NOMO-1 treated with DMSO at 0.1 percent for 48 hours (cell line): Measurements from ENCODE around the gene RIN3.
A peak's percentile ranks its signal among the peaks of the same experiment; 100 is the strongest.

Experiments used
- DNase-seq: peaks from one replicate; lab custom pipeline; 2025; ENCODE audit not compliant: unreplicated experiment; lab: John Stamatoyannopoulos, UW

RIN3 gene

DNA sequence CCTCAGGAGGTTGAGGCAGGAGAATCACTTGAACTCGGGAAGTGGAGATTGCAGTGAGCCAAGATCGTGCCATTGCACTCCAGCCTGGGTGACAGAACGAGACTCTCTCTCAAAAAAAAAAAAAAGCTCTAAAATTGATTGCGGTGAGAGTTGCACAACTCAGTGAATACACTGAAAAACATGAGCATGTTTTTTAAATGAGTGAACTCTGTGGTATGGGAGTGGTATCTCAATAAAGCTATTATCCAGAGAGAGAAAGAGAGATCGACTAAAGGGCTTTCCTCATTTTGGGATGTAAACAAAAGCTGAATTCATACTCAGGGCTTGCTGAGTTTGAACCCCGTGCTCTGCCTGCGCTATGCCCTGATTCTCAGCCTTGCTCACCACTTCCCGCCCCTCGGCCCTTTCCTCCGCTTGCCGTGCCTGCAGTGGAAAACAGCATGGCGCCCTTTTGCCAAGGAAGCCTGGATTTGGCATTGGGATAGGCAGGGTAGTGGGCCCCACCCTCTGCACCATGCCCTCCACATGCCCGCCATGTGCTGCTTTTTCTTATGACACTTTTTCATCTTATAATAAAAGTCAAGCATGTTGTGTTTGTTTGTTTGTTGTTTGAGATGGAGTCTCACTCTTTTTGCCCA is 132.4 kb downstream of the RIN3 start:
- DNase-seq, result peak; percentile 76

DNA sequence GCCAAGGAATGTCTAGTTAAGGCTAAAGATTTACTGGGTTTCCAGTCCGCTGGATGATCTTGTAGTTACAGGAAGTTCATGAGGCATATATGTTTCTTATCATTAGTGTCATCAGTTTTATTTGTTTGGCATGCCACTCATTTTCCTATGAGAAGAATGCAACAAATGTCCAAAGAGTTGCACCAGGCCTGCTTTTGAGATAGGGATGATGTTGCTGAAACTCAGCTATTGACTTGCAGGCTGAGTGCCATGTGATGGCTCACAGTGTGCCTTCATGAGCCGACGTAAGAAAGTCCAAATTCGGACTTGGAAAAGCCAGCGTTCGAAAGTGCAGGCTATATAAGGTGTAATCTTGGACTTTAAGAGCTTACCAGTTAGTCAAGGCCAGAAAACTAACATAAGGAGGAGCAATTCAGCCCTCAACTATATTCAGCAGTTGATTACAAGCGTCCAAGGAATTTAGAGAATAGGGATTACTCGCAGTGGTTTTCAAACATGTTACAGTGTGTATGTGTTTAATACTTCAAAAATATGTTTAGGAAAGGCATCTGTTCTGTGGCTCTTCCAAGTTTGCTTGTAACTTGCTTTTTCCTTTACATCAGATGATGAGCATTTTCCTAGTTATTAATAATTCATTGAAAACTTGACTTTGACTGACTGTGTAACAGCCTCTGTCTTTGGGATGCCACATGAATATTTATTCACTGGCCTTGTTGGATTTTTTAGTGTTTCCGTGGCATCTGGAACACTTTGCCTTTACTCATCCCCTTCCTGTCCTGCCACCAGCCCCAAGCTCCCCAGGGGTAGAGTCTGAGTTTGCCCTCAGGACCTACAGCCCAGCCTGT is 133.6 kb downstream of the RIN3 start:
- DNase-seq, result no peak

DNA sequence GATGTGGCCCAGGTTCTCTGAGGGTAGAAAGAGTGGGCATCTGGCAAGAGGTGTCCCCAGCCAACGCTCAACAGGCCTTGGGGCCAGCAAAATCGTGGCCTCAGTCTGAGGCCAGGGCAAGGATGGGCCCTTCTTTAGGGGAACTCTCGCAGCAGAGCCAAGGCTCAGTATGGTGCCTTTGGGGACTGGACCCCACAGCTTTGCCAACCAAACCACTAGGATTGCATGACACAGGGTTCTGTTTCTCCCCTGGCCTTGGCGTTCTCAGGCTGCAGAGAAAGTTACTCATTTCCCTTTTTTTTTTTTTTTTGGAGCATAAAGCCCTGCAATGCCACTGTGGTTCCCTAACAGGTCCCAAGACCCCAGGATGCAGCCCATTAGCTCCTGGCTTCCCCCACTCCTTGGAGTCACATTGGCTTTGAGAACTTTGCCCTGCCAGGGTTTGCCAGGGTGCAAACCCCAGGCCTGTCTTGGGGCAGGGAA is 134.3 kb downstream of the RIN3 start:
- peak; percentile 75 for DNase-seq

DNA sequence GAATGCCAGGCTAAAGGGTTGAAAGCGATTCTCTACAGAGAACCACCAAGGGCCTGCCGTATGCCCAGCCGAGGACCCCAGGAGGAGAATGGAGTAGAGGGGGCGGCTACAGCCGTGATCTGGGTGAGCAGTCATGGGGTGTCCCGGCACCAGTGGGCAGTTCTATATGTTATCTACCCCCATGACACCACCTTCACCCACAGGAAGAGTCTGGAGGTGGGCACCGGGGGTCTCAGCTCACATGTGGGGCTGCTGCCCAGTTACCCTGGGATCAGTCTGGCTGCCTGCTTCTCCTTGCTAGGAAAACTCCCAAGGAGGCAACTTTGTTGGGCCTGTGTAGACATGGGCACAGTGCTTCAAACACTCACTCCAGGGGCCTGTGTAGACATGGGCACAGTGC is 135.5 kb downstream of the RIN3 start:
- DNase-seq, result no peak

DNA sequence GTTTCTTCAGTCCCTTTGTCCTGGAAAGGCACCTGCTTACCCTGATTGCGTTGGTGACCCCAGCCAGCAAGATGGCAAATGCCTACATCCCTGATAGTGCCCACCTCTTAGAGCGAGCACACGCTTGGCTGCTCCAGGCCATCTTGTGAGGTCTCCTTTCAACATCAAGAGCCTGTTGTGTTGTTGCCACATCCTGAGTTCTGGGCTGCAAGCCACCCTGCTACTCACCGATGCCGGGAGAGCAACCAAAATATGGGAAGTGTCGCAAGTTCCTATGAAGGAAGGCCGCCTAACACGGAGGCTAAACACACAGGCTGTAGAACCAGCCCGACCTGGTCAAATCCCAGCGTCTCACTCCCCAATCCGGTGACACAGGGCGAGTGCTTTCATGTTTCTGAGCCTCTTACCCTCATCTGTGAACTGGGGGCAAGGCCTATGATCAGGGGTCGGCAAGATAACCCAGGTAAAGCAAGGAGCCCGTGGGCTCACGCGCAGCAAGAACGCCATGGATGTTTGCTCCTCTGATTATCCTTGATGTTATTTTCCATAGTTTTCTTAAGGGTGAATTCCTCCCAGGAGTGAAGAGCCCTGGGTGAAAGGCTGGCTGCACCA is 136.5 kb downstream of the RIN3 start:
- DNase-seq, result peak; percentile 97

DNA sequence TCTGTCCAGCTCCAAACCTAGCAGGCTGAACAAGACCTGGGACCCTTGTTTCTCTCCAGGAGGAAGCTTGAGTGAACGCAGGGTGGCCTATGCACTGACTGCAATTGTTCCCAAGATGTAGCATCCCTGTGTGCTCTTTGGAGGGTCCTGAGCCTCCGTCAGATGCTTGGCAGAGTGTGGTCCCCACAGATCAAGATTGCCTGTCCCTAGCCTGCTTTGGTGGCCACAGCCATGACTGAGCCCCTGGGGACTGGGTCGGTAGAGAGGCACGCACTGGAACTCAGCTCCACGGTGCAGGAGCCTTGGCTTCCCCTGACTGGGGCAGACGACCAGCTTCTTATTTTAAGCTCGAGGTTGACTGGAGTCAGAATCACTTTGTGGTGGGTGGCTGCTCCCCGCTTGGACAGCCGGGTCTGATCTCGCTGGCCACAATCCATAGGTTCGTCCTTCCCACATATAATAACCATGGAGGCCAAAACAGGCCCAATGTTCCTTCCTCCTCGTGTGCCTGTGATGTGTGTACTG is 137.1 kb downstream of the RIN3 start:
- DNase-seq, result no peak

DNA sequence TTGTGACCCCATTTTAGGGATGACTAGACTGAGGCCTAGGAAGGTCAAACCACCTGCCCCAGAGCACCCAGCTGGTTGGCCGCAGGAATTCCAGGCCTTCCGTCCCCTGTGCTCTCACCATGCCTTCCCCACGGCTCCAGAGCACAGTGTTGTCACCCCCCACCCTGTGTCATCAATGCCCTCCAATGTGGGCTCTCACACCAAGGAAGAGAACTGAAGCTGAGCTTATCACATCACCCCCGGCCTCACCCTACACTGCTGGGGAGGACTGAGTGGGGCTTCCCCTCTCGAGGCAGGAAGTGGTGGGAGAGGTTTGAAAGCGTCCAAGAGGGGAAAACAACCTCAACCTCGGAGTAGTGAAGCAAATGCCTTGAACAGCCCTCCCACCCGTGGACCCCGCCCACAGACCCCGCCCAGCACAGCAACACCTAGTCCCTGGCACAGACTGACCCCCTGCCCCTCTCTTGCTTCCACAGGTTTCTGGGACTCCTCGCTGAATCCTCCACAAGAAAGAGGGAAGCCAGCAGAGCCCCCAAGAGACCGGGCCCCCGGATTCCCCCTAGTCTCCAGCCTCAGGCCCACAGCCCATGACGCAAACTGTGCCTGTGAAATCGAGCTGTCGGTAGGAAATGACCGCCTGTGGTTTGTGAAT is 137.7 kb downstream of the RIN3 start:
- DNase-seq, result peak; percentile 88

DNA sequence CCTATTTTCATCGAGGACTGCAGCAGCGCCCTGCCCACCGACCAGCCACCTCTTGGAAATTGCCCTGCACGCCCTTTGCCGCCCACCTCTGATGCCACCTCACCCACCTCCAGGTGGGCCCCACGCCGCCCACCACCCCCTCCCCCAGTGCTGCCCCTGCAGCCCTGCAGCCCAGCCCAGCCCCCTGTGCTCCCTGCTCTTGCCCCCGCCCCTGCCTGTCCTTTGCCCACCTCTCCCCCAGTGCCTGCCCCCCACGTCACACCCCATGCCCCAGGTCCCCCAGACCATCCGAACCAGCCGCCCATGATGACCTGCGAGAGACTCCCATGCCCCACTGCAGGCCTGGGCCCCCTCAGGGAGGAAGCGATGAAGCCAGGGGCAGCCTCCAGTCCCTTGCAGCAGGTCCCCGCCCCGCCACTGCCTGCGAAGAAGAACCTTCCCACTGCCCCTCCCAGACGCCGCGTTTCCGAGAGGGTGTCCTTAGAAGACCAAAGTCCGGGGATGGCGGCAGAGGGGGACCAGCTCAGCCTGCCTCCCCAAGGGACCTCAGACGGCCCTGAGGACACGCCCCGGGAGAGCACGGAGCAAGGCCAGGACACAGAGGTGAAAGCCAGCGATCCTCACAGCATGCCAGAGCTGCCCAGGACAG is 138.3 kb downstream of the RIN3 start:
- peak; percentile 81 for DNase-seq

DNA sequence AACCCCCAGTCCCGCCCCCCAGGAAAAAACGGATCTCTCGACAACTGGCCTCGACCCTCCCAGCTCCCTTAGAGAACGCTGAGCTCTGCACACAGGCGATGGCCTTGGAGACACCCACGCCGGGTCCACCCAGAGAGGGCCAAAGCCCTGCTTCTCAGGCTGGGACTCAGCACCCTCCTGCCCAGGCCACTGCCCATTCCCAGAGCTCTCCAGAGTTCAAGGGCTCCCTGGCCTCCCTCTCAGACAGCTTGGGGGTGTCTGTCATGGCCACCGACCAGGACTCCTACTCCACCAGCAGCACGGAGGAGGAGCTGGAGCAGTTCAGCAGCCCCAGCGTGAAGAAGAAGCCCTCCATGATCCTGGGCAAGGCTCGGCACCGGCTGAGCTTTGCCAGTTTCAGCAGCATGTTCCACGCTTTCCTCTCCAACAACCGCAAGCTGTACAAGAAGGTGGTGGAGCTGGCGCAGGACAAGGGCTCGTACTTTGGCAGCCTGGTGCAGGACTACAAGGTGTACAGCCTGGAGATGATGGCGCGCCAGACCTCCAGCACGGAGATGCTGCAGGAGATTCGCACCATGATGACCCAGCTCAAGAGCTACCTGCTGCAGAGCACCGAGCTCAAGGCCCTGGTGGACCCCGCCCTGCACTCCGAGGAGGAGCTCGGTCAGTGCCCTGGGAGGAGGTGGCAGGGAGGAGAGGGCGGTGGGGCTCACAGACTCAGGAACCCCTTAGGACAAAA is 139.0 kb downstream of the RIN3 start:
- no peak for DNase-seq

DNA sequence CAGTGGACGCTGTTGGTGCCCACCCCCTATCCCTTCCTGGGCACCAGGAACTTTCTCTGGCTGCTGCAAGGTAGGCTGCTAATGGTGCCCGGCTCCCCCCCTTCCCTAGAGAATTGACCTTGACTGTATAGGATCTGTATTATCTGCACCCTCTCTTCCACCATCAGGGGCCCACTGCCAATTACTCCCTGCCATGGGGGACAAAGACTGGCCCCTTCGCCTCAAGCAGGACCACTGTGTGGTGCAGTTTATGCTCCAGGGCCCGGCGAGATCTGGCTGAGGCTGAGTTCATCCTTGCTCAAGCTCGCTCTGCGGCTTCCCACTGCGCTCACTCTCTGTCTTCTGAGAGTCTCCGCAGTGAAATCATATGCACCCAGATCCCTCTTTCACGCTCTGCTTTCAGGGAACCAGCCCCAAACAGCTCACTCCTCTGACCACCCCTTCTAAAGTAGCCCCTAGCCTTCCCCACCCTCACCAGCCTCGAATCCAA is 139.6 kb downstream of the RIN3 start:
- DNase-seq, result peak; percentile 18

DNA sequence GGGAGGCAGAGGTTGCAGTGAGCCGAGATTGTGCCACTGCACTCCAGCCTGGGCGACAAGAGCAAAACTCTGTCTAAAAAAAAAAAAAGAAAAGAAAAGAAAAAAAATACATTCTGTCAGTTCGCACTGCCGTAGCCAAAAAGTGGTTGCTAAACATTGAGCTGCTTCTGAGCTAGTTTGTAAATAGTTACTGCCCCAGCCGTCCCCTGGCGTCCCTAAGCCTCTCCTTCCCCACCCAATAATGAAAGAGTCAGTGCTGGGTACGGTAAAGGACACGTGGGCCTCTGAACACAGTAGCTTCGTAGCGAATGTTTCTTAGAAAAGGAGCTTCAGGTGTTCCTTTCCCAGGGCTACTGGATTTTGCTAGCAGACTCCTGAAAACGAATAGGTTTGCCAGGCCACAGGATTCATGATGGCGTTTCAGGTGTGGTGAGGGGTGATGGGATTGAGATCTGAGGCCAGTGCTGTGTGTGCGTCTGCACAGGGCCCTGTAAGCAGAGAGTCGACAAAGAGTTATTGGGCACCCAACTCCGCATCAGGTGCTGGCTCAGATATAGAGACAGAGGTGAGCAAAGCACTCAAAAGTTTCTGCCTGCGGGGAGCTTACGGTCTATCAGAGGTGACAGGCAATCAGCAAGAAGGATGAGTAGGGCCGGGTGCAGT is 140.8 kb downstream of the RIN3 start:
- DNase-seq, result no peak

DNA sequence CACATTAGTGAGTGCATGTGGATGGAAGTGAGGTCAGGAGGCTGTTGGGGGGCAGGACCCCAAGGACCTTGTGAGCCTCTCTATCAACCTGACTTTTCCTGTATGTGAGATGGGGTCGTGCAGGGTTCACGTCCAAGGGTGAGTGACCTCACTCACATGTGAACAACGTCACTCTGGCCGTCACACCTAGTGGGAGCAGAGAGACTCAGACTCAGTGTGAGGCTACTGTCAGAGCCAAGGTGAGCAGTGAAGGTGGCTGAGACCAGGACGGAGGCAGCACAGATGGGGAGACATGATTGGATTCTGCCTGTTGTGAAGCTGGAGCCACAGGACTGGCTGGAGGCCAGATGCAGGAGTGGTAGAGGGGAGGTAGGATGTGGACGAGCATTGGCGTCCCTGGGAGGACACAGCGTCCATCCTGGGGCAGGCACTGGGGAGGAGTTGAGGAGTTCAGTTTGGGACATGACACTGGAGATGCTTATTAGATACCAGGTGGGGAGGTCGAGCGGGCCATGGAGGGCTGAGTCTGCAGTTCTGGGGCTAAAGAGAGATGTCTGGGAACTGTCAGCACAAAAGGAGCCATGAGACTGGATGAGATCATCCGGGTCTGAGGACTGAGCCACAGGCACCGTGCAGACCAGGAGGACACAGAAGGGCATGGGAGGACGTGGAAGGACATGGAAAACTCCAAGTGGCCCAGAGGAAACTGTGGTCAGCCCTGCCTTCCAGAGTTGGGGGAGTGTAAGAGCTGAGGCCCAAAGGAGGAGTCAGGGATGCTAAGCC is 142.0 kb downstream of the RIN3 start:
- no peak for DNase-seq

DNA sequence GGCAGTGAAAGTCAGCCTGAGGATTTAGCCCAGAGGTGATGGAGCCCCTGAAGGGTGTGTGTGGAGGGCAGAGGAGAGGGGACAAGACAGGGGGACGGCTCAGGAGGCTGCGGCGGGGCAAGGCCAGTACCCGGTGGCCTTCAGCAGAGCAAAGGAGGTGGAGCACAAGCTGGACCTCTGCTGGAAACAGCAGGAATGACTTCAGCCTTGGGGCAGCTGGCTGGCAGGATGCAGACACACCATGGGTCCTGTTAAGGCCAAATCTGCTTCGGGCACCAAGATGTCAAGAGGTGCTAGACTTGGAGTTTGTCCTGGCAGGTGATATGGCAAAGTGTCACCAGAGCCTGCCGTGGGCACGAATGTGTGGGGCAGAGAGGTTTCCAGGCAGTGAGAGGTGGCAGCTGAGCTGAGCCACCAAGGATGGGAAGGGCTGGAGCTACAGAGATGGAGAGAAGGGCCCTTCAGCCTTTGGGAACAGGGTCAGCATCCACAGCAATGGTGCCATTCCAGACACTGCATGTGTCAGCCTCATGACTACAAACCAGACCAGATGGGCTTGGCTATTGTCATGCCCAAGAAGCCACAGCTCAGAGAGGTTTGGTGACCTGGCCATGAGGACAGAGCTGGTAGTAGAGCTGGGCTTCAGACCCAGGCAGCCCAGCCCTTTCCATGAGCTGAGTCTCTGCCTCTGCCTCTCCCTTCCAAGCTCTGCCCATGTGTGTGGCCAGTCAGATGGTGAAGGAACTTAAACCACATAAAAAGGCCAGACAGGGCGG is 142.9 kb downstream of the RIN3 start:
- no peak for DNase-seq

DNA sequence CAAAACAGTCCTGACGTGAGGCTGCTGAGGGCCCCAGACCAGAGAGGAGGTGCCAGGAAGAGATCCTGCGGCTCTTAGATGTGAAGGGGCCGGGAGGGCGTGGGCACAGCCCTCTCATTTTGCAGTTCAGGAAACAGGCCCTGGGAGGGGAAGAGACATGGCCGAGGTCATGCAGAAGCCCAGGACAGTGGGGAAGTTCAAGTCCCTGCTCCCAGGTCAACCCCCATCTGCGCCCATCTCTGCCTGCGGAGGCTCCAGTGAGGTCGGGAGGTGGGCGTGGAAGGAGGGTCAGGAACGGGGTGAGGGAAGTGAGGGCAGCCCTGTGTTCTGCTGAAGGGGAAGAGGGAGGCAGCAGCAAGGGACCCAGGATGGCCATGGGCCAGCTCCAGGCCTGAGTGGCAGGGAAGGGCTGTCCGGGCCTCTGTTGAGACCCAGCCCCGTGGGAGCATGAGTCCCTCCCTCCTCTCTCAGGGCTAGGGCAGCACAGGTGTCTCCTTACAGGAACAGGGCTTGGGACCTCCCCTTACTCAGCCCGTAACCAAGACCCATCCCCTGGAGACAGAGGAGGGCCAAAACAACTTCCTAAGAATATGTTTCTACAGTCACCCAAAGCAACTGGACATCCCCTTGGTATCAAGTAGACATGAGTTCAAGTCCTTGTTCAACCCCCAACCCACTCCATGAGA is 144.0 kb downstream of the RIN3 start:
- no peak for DNase-seq

DNA sequence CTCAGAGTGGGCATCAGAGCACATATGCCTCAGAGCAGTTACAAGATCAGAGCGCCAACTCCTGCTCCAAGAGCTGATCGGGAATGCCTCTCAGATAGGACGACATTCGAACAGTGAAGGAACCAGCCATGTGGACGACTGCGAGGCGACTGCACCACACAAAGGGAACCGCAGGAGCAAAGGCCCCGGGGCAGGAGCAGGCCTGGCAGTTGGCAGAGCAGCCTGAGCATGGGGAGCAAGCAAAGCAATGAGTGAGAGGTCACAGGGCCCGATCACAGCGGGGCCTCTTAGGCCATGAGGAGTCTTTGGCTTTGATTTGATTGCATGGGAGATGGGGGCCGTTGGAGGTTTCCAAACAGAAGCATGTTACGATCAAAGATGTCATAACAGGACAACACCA is 144.6 kb downstream of the RIN3 start:
- DNase-seq, result no peak

DNA sequence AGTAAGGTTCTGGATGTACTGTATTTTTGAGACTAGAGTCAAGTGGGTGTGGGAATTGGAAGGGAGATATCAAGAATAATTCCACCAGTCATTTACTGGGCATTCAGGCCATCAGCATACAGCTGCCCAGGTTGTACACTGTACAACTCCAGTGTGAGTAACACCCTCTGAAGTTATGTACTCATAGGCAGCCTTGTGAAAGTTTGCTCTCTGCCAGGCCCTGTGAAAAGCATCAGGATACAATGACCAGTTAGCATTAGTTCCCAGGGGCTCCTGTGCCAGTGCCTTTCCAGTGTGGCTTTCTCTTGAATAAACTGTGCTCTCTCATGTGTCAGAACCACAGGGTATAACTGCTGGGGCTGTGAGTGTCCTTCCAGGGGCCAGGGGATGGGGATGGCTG is 145.1 kb downstream of the RIN3 start:
- no peak for DNase-seq
